ENCODE results near the gene APH1A. TPM values are rescaled to one million over a fixed set of nuclear protein-coding genes. Genes with fewer than 3 reads are reported as not detected.

The APH1A gene
- total RNA-seq, 1 experiment from 2014 or later = 231 TPM

Small RNA genes within 50 kb of the gene (small RNA-seq; reads per million reads assigned to genes)
- 0.41 to 18.5 reads per million in 2 experiments for gene RNU2-17P

Other genes with a start within 250 kb of the APH1A start
- 56.1 and 59.3 TPM in 2 replicates for gene VPS45, start 201.2 kb downstream of the APH1A start, total RNA-seq (2014; rRNA removed; shearing (Covaris generic))
- gene PLEKHO1, start 119.1 kb downstream of the APH1A start, total RNA-seq (2014; rRNA removed; shearing (Covaris generic)) = 22.9 and 23.2 TPM in 2 replicates
- gene ANP32E, start 32.9 kb downstream of the APH1A start, total RNA-seq (2014; rRNA removed; shearing (Covaris generic)) = 26.8 and 28.6 TPM in 2 replicates
- 53.6 and 54.4 TPM in 2 replicates for gene CA14, start 11.2 kb downstream of the APH1A start, total RNA-seq (2014; rRNA removed; shearing (Covaris generic))
- 1.5 and 3.1 TPM in 2 replicates for gene C1orf54, start 3.8 kb upstream of the APH1A start, total RNA-seq (2014; rRNA removed; shearing (Covaris generic))
- 0.21 TPM in 1 of 2 replicates, not detected in the other for gene CIART, start 13.5 kb upstream of the APH1A start, total RNA-seq (2014; rRNA removed; shearing (Covaris generic))
- gene MRPS21, start 24.8 kb upstream of the APH1A start, total RNA-seq (2014; rRNA removed; shearing (Covaris generic)) = 77.2 and 88.4 TPM in 2 replicates
- 50.4 and 52.7 TPM in 2 replicates for gene PRPF3, start 52.5 kb upstream of the APH1A start, total RNA-seq (2014; rRNA removed; shearing (Covaris generic))
- gene RPRD2, start 95.1 kb upstream of the APH1A start, total RNA-seq (2014; rRNA removed; shearing (Covaris generic)) = 7.1 and 12.6 TPM in 2 replicates
- 24.7 and 28.3 TPM in 2 replicates for gene TARS2, start 218.4 kb upstream of the APH1A start, total RNA-seq (2014; rRNA removed; shearing (Covaris generic))
- gene ECM1, start 239.1 kb upstream of the APH1A start, total RNA-seq (2014; rRNA removed; shearing (Covaris generic)) = 192 TPM in 2 replicates
- not detected in 2 replicates for gene FALEC, start 246.7 kb upstream of the APH1A start, total RNA-seq (2014; rRNA removed; shearing (Covaris generic))

Data from SK-MEL-5 (cell line).